Right lobe of liver (tissue), 4 donors: ENCODE data around the gene STXBP6.

Source experiments
- CTCF ChIP-seq, 4 donors: fragments of 200-600 bp in 3 of 4; fragments of 450-650 bp in 1 of 4; IDR thresholded peaks; one replicate each; pipeline versions ENCODE4 v1.5.1 to v1.8.0; 2016 to 2022; ENCODE audit warnings: antibody characterized with exemption in 4 of 4, mild to moderate bottlenecking in 2 of 4
- POLR2A ChIP-seq: fragments of 450-650 bp; IDR thresholded peaks from one replicate; pipeline ENCODE4 v1.6.1; 2017; ENCODE audit warnings: antibody characterized with exemption, mild to moderate bottlenecking
- donor health status: DM: no; HTN: no; CAD: no.
- donor health status: DM: no; HTN: no; CAD: no.
- donor health status: DM: no; HTN: yes; CAD: no.

GRCh38 chr14:24804552-24805212 lies 245.3 kb downstream of the STXBP6 start:
- no peak for TF ChIP-seq CTCF (IDR thresholded peaks at IDR 0.05)
- no peak for TF ChIP-seq POLR2A
